Fibroblast of pulmonary artery (primary cell): ENCODE data around the gene CACNA1G.

Experiments used
- DNase-seq: peaks from one replicate; pipeline ENCODE4 v3.0.0-alpha.2; 2010; ENCODE audit warnings: low read depth
- H3K4me3 ChIP-seq: replicated peaks from 2 replicates; pipeline ENCODE4 v1.5.1; 2011; ENCODE audit warnings: low read depth, mild to moderate bottlenecking, control low read depth, low read length, moderate library complexity
- TF ChIP-seq, protein P1 (sequence below): IDR thresholded peaks from 2 replicates; pipeline ENCODE4 v1.5.1; 2011; ENCODE audit warnings: mild to moderate bottlenecking, control low read depth, low read length, inconsistent platforms; ENCODE audit errors: missing control alignments

CACNA1G gene

GRCh38 chr17:50547035-50547735 lies 13.3 kb upstream of the CACNA1G start, which contains the start of gene SPATA20:
Gene SPATA20, plus strand, starts transcription at chr17:50547174. Its CDS starts 35 bp downstream, at chr17:50547209.
- TF ChIP-seq, protein P1, sequence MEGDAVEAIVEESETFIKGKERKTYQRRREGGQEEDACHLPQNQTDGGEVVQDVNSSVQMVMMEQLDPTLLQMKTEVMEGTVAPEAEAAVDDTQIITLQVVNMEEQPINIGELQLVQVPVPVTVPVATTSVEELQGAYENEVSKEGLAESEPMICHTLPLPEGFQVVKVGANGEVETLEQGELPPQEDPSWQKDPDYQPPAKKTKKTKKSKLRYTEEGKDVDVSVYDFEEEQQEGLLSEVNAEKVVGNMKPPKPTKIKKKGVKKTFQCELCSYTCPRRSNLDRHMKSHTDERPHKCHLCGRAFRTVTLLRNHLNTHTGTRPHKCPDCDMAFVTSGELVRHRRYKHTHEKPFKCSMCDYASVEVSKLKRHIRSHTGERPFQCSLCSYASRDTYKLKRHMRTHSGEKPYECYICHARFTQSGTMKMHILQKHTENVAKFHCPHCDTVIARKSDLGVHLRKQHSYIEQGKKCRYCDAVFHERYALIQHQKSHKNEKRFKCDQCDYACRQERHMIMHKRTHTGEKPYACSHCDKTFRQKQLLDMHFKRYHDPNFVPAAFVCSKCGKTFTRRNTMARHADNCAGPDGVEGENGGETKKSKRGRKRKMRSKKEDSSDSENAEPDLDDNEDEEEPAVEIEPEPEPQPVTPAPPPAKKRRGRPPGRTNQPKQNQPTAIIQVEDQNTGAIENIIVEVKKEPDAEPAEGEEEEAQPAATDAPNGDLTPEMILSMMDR, result peak; percentile 91
- peak; percentile 92 for DNase-seq
- peak within 1 kb of the TSS; percentile 67 for H3K4me3 ChIP-seq

- TF ChIP-seq, protein P1, result no peak
- peak overlapping the region; percentile 67 for H3K4me3 ChIP-seq
- no peak for DNase-seq
Observed at GRCh38 chr17:50547736-50548083, 12.8 kb upstream of the CACNA1G start.

DNA sequence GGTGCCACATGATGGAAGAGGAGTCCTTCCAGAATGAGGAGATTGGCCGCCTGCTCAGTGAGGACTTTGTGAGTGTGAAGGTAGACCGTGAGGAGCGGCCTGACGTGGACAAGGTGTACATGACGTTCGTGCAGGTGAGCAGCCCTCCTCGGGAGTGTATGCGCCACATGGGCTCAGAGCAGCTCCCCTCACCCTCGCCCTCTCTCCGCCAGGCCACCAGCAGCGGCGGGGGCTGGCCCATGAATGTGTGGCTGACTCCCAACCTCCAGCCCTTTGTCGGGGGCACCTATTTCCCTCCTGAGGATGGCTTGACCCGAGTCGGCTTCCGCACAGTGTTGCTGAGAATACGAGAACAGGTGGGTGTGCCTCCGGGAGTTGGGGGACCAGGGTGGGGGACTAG lies 11.7 kb upstream of the CACNA1G start:
- TF ChIP-seq, protein P1, result no peak
- no peak overlapping the region for H3K4me3 ChIP-seq
- DNase-seq, result no peak

- no peak for DNase-seq
- TF ChIP-seq, protein P1, result no peak
- H3K4me3 ChIP-seq, result no peak overlapping the region
Observed at GRCh38 chr17:50549256-50549941, 11.1 kb upstream of the CACNA1G start.

- H3K4me3 ChIP-seq, result no peak overlapping the region
- no peak for DNase-seq
- TF ChIP-seq, protein P1, result no peak
Observed at GRCh38 chr17:50549969-50550368, 10.5 kb upstream of the CACNA1G start.

DNA sequence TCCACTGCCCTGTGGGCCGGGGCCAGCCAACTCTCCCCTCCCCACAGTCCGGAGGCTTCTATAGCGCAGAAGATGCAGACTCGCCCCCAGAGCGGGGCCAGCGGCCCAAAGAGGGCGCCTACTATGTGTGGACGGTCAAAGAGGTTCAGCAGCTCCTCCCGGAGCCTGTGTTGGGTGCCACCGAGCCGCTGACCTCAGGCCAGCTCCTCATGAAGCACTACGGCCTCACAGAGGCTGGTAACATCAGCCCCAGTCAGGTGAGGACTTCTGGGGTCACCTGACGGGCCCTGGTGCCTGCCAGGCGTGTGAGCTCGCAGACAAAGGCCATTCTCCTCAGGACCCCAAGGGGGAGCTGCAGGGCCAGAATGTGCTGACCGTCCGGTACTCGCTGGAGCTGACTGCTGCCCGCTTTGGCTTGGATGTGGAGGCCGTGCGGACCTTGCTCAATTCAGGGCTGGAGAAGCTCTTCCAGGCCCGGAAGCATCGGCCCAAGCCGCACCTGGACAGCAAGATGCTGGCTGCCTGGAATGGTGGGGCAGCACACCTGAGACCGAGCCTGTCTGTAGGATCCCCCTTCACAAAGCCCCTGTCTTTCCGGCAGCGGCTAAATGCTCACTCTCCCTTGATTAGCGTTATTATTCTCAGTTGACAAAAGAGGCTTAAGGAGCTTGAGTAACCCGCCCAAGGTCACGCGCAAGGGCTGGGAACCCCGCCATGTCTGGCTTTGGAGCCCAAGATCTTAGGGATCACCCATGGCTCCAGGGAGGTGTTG lies 9.7 kb upstream of the CACNA1G start:
- DNase-seq, result peak; percentile 93
- TF ChIP-seq, protein P1, result peak; percentile 91
- no peak overlapping the region for H3K4me3 ChIP-seq
